ENCODE results near the gene ERBB2.
"Not testable (repeated sequence)": the region's sequence is repeated elsewhere in the genome, so short reads cannot be mapped to it uniquely, and the experiment has no call there.

ERBB2 gene

DNA sequence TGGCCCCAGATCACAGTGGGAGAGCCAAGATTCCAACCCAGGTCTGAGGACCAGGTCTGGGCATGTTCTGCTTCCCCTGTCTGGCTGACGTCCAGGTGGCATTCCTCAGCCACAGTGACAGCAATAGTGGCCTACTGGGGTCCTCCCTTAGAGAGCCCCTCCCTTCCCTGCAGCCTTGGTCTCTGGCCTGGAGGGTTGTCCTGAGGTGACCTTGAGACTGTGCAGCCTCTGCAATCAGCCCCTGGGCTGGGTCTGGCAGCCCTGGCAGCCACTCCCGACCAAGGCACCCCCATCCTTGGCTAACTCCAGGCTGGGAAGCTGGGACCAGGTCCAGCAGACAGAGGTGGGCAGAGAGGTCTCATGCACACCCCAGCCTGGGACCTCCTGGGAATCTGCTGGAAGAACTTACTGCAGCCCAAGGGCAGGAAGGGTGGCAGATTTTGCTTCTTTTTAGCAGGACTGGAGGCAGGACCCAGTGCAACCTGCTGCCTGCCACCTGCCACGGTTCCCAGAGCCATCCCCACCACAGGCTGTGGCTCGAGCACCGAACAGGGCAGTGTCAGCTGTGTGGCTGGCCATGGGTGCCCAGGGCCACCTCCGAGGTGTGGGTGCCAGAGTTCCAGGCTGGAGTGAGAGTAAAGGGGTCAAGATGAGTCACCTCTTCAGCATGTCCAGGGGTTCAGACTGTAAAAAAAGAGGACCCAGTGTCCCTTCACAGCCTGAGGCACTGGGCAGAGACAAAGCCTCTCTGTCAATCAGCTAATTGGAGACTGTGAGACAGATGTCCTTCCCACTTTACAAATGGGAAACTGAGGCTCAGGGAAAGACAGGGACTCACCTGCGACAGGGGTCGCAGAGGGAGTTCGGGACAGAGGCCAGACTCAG, 50.5 kb downstream of the ERBB2 start:
- peak in 1 of 2 experiments; percentile 37 for DNase-seq

DNA sequence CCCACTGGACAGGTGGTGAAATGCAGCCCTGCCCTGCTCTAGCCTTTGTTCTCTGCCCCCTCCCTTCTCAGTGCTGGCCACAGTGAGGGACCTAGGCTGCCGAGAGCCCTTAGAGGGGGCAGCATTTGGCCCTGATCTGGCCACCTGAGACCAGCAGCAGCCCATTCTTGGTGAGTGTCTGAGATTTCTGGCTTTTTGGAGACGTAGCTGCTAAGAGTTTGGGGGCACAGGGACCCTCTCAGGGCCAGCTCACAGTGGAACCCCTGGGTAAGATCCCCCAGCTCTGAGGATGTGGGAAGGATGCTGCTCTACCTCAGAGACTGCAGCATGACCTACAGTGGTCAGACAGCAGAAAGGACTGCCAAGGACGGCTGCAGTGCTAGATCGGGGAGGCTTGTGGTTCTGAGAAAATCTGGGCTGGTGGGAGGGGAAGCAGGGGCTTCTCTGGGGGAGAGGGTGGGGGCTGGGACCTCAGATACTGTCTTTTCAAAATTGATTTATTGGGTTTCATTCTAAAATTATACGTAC, 51.2 kb downstream of the ERBB2 start:
- DNase-seq, result no peak

DNA sequence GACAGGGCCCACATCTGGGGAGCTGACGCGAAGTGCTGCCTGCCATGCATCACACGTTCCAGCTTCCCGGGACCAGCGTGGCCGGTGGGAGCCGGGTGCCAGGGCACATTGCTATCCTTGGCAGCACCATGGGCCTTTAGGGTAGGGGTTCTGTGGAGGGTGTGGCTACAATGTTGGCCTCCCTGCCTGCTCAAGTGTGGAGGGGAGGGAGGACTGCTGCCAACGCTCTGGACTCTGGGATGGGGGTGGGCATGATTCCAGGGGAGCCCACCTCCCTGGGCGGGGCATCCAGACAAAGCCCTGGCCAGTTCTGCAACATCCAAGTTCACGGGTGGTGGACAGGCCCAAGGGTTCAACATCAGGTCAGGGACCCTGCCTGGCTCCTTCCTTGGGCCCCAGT, 51.8 kb downstream of the ERBB2 start:
- DNase-seq, result peak in 1 of 2 experiments; percentile 30

DNA sequence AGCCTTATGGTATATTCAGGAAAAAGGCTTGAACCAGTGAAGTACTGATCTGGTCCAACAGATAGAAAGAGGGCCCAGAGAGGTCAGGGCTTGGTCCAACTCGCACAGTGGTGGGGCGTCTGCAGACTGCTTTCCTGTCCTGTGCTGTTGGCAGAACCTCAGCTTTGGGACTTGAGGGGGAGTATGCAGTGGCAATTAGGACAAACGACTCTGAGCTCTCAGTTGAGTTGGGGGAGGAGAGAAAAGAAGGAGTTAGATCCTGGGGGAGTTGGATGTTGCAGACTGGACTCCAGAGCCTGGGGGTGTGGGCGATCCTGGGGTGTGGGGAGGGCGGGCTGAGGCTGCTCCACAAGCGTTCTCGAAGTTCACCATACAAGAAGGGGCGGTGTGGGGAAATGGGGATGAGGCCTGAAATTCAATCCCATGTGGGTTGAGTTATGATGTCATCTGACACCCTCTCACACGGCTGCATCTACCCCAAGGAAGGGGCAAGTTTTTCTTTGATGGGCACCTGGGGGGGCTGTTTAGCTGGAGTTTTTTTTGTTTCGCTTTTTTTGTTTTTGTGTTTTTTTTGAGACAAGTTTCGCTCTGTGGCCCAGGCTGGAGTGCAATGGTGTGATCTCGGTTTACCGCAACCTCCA, 52.5 kb downstream of the ERBB2 start:
- no peak for DNase-seq

DNA sequence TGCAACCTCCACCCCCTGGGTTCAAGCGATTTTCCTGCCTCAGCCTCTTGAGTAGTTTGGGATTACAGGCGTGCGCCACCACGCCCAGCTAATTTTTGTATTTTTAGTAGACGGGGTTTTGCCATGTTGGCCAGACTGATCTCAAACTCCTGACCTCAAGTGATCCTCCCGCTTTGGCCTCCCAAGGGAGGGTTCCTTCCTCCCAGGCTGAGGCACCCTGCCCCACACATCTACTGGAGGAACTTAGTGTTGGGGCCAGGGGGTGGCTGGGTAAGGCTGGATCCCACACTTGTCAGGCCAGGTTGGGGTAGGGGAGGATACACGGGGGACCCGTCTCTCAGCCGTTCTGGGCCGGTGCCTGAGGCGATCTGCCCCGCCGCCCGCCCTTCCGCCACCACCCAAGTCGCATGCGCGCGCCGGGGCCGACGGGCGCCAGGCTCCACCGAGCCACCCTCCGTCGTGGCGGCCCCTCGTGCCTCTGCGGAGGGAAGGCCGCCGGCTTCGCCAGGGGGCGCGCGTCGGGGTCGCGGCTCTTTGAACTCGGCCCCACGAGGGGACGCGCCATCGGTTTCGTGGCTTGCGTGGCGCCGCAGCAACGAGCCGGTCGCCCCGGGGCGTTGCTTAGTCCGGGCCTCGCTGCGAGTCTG, 53.8 kb downstream of the ERBB2 start:
- no peak for DNase-seq

DNA sequence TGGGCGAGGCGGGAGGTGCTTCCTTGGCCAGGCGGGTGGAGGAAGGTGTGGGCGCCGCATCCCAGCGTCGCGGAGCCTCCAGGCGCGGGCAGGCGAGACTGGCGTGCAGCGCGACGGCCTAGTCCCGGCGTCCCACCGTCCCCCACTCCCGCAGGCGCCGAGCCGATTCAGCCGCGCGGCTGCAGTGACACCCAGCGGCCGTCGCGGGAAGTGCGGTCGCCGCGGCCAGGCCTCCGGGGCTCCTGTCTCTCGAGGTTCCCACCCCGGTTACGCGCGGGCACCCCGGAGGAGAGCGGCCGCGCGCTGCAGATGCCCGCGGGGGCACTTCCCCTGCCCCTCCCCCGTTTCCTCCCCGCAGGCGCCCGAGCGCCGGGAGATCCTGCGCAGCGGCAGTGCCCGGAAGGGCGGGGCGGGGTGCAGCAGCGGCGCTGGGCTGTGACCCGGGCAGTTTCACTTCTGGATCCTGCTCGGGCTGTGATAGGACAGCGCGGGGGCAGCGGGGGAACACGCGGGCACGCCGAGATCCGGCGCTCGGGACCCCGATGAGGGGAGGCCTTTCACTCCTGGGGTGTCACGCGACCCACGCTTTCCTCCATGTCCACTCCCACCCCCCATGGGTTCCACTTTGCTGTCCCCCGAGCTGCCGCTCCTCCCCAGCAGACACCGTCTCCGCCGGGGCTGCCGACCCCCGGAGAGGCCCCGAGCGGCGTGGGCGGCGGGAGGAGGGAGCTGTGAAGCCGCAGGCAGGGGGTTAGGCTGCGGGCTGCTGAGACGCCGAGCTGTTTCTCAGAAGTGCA, 54.5 kb downstream of the ERBB2 start:
- peak; percentile 49 to 71 for DNase-seq

DNA sequence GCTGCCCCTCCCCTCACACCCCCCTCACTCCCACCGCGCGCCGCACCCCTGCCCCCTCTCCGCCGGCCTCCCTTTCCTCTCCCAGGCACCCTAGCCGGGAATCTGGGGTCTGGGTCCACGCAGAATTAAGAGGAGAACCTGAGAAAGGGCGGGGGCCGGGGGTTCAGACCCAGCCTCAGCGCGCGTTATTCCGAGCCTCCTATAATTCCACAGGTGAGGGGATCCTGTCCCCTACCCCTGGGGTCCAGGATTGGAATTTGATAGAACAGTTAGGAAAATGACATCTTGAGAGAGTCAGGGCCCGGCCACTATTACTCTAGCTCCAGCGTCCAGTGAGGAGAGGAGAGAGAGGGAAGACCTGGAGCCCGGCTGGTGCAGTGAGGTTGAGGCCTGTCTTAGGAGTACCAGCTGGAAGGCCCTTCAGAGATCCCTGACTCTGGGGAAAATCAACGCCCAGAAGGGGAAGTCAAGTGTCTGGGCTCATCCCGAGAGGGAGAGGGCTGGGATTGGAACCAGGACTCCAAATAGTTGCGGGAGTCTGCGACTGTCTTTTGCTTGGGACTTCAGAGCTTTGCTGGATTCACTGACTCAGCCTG, 55.2 kb downstream of the ERBB2 start:
- DNase-seq, result no peak

DNA sequence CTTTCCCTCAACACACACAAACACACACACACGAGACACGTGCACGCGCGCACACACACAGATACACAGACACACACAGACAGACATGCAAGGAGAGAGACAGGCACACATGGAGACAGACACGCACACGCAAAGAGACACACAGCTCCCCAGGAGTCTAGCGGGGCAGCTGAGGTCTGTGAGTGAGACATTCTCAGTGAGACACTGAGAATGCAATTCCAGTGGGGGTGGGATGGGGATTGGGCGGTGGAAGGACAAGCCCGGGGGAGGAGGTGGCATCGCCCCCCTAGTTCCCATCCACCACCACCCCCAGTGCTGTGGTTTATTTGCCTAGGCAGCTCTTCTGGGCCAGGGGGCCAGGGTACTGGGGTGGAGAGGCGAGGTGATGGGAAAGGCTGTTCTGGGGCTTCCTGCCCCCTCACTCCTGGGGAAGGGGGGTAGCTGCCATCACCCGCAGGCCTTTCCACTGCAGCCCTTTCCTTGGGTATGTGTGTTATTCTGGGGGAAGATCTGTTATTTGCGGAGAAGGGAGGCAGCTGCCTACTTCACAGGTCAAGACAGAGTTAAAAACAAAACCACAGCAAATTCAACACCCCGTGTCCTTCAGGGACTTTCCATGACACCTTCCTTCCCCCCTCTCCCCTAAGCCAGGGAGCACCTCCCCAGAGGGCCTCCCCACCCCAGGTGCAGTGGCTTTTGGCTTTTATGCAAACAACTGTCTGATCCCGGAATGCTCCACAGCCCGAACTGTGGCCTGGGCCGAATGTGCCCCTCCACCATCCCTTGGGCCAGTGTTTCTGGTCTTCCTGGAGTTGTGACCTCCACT, 55.9 kb downstream of the ERBB2 start:
- DNase-seq, result no peak

DNA sequence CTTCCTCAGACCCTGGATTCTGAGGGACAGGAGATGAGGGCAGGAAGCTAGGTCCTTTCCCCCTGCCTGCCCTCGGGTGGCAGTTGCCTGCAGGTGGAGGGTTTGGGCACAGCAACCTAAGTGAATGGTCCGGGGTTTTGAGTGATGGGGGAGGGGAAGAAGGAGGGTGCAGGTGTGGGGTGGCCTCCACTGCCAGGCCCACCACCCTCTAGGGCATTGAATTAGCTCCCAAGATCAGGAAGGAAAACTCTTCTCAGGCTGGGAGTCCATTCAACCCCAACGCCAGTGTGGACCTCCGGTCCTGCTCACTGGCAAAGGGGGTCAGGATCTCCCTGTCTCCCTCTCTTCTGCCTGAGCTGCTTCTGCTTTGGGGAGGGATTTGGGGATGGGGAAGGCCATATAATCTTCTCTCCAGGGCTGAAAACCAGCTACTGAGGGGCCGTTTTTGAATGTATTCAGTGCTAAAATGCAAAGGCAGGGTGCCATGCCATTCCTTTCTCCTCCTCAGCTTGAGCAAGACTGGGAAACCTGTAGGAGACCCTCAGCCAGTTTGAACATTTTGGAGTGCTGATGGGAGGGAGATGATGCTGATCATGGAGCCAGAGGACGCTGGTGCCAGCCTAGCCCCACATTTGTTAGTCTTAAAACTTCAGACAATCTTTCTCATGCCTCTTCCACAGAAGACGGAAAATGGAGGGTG, 56.7 kb downstream of the ERBB2 start:
- no peak for DNase-seq

DNA sequence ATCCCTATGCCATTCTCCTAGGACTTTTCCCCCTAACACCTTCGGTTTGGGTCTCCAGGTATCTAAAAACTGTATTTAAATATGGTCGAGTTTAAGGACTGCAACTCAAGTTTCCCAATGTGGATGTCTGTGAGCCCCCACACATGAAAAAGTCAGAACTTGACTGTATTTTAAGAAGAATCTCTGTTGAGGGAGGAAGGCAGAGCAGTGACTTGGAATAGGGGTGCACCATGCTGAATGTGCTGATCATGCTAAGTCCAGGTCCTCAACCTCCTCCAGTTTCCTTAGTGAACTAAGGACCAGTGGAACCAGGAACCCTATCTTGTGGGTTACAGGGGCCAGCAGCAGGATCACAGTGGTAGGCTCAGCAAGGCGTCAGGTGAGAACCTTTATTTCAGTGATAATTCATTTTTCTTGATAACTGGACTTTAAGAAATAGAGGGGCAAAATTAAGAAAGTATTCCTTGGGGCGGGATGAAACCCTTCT, 57.4 kb downstream of the ERBB2 start:
- no peak for DNase-seq

DNA sequence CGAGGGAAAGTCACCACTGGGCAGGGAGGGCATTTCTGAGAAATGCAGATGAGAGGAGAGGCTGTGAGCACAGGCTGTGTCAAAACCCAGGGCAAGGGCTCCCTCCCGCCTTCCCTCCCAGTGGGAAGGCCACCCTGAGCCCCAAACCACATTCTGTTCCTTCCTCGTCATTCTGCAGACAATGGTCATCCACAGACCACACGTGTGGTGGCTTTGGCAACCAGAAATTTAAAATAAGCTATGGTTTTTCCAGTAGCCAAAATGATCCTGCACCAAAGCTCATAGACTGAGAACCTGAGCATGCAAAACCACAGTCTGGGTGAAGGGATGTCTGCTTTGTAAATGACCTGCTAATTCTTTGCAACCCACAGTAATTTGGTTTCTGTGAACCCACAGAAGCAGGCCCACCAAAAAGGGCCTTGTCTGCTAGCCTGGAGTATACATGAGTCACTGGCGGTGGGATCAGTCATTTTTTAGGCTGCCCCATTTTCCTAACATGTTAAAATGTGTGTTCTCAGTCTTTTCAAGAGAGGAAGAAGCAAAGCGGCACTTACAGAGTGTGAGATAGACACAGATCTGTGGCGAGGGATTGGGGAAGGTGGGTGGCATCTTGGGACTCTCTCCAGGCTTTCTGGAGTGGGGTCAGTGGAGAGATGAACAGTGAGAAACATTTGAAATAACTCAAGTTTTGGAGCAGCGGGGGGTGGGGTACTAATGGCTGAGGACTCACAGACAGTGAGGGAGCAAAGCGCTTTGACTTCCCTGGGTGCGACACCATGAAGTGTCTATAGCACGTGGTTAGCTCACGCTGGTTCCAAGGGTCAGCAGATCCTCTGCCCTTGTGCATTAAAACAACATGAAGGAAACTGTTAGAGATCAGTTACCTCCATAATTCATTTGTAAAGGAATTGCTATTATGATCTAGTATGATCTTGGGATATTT, 58.3 kb downstream of the ERBB2 start:
- DNase-seq, result no peak

DNA sequence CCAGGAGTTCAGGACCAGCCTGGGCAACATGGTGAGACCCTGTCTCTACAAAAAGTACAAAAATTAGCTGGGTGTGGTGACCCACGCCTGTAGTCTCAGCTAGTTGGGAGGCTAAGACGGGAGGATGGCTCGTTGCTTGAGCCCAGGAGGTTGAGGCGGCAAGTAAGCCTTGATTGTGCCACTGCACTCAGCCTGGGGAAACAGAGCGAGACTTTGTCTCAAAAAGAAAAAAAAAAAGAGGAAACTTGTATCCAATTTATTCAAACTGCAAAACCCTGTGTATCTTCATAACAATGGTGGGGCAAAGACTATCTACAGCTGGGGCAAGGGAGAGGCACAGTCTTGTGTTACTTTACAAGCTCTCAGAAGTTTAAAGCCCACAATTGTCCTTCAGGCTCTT, 59.3 kb downstream of the ERBB2 start:
- DNase-seq, result no peak

DNA sequence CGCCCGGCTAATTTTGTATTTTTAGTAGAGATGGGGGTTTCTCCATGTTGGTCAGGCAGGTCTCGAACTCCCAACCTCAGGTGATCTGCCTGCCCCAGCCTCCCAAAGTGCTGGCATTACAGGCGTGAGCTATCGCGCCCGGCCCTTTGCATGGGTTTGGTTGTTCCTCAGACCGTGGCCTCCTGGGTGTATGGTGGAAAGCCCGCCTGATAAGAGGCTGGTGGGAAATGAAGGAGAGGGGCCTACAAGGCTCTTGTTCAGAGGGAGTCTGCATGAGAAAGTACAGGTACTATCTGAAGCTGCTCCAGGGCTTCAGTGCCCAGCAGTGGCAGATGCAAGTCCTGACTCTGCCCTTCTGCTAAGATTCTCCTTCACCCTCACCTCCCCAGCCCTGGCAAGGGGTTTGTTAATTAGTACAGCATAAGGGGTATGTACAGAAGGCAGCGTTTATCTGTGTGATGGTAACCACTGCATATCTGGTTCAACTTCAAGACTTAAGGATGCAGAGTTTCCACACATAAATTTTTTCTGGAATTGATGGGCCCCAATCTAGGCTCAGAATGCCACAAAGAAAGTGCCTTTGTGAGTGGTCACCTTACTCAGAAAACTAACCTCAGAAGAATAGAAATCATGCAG, 62.1 kb downstream of the ERBB2 start:
- no peak for DNase-seq

DNA sequence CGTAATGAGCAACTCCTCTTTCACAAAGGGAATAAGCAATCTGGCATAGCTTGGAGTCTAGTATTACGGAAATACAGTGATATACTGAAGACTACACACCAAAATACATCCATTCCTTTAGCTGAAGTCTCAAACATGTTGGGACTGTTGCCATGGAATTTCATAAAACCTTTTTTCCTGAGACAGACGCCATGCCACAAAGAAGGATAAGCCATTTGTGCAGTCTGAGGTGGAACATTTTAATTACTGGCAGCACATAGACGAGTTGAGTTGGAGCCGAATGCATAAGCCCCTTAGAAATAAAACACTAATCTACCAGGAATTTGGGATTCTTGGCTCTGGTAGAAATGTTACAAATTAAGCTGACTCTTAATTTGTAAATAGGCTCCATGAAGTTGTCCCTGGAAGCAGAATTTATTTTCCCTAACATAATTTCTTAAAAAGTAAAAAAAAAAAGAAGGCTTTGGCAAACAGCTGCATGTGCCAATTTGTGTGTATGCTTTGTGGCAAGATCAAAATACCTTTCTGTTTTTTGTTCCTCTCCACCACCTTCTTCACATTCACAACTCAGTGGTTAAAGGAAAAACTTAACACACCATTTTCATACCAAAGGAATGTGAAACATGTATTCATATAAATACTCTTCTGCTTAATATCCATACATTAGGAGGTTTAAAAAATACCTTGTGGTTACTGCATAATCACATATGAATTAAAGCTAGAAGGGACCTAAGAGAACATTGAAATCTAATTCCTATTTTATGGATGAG, 63.4 kb downstream of the ERBB2 start:
- DNase-seq, result no peak

DNA sequence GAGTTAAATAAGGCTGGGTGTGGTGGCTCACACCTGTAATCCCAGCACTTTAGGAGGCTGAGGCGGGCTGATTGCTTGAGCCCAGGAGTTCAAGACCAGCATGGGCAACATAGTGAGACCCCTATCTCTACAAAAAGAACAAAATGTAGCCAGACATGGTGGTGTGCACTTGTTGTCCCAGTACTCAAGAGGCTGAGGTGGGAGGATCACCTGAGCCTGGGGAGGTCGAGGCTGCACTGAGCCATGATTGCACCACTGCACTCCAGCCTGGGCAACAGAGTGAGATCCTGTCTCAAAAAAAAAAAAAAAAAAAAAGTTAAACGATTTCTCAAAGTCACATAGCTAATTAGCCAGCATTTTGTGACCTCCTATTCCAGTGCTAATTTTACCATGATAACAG, 64.3 kb downstream of the ERBB2 start:
- DNase-seq, result not testable (repeated sequence)

DNA sequence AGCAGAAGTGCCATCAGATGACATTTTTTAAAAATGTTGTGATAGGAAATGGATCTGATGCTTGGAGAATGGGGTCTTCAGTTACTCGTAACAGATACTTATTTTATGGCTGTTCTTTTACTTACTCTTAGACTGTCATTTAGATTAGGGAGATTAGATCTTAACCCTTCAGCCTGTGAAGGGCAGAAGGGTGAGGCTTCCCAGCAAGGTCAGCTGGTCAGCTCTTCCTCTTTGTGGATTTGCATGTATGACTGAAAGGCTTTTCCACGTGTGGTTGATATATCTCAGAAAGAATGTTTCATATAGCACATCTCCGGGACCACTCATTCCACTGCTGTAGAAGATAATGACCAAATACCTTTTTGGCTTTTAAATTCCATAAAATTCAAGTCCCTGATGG, 65.3 kb downstream of the ERBB2 start:
- DNase-seq, result no peak

DNA sequence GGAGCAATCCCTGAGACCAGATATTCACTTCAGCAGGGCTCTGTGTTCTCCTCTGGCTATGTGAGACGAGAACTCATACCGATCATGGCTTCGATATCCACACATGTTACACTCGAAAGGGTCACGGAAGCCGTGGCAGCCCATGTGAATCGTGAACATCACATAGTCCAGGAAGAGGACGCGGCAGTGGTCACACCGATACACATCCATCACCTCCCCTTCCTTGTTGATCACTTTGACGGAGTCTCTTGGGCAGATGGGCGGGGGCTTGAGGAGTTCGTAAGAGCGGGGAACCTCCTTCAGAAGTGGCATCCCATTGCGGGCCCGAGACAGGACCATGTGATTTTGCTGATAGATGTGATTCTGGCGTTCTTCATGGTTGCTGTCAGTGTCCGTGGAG, 65.9 kb downstream of the ERBB2 start:
- no peak for DNase-seq

DNA sequence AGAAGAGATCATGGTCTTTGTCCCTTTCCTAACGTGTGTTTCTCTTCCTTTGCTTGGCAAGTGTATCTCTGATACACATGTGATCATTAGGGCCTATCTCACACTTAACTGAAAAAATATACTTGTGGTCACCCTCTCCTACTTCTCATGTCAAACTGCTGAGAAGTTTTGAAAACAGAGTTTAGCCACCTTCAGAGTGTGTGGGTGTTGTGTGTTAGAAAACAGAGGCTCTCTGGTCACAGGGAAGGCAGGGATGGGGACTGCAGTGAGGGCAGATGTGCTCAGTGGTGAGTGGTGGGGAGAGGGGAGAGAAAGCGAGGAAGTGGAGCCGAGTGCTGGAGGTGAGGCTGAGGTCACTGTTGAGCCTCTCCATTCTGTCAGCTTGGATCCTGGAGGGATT, 67.3 kb downstream of the ERBB2 start:
- DNase-seq, result no peak
